ENCODE measurements around the gene MFSD11. TPM values are rescaled to one million over a fixed set of nuclear protein-coding genes. Genes with fewer than 3 reads are reported as not detected.

Gene MFSD11
- total and polyA plus RNA-seq, 10 donors, result 6.9 to 45.4 (median 31.7) TPM

- no peak for TF ChIP-seq POLR2A (IDR thresholded peaks at IDR 0.05)
- TF ChIP-seq POLR2AphosphoS5 (IDR thresholded peaks at IDR 0.05), result peak; percentile 69 to 80 (median 71)
- Histone ChIP-seq H3K4me3 (peak overlapping the region in 1 of 8 donors; percentile 31), H3K4me1 (peaks cover 8 to 82% (median 55%) of the 10 kb centered on the region in 6 donors), H3K36me3 (no peaks in the 10 kb centered on the region), H3K9me3 (no peaks in the 10 kb centered on the region), H3K27me3 (replicated peaks in 1 of 7) (no peaks in the 10 kb centered on the region), H3K27ac (peak overlapping the region; percentile 70 to 90 (median 80))
- intact Hi-C loops (cut with DNase I; ENCODE audit: low total_unique reads), result no loop called here
- DNase-seq, result no peak
- WGBS, 5 donors, result 59 to 73% (median 64%) methylated on average over 33 of the region's 33 CpGs
Observed at GRCh38 chr17:76700617-76701470, 37.1 kb upstream of the MFSD11 start.

- peaks cover 4 to 77% (median 48%) of the 10 kb centered on the region in 6 donors for H3K4me1 ChIP-seq
- intact Hi-C loops (cut with DNase I; ENCODE audit: low total_unique reads), result no loop called here
- H3K27me3 ChIP-seq (replicated peaks in 1 of 7), result no peaks in the 10 kb centered on the region
- no peak for DNase-seq
- H3K27ac ChIP-seq, result peak overlapping the region; percentile 70 to 90 (median 80)
- no peaks in the 10 kb centered on the region for H3K36me3 ChIP-seq
- H3K4me3 ChIP-seq, result peak overlapping the region in 1 of 8 donors; percentile 31
- WGBS, 5 donors, result 66 to 82% (median 76%) methylated on average over 11 of the region's 11 CpGs
- H3K9me3 ChIP-seq, result no peaks in the 10 kb centered on the region
- no peak for TF ChIP-seq POLR2AphosphoS5 (IDR thresholded peaks at IDR 0.05)
- no peak for TF ChIP-seq CTCF (IDR thresholded peaks at IDR 0.05 in 8 of 11, conservative IDR thresholded peaks at IDR 0.05 in 3 of 11)
- TF ChIP-seq POLR2A (IDR thresholded peaks at IDR 0.05), result no peak
Observed at GRCh38 chr17:76701471-76701967, 36.4 kb upstream of the MFSD11 start.

GRCh38 chr17:76702076-76702475, 35.8 kb upstream of the MFSD11 start:
- Histone ChIP-seq H3K27me3 (replicated peaks in 1 of 7) (no peaks in the 10 kb centered on the region), H3K9me3 (no peaks in the 10 kb centered on the region), H3K27ac (peak overlapping the region; percentile 70 to 90 (median 80)), H3K4me1 (peaks cover 4 to 77% (median 45%) of the 10 kb centered on the region in 6 donors), H3K36me3 (no peaks in the 10 kb centered on the region), H3K4me3 (no peak overlapping the region)
- 51 to 77% (median 59%) methylated on average over 2 of the region's 2 CpGs for WGBS, 5 donors
- intact Hi-C loops (cut with DNase I; ENCODE audit: low total_unique reads), result no loop called here
- TF ChIP-seq POLR2A (IDR thresholded peaks at IDR 0.05) (no peak), POLR2AphosphoS5 (IDR thresholded peaks at IDR 0.05) (no peak), CTCF (IDR thresholded peaks at IDR 0.05 in 8 of 11, conservative IDR thresholded peaks at IDR 0.05 in 3 of 11) (no peak)
- no peak for DNase-seq

GRCh38 chr17:76702941-76703637, 34.8 kb upstream of the MFSD11 start:
- H3K36me3 ChIP-seq, result no peaks in the 10 kb centered on the region
- no peaks in the 10 kb centered on the region for H3K9me3 ChIP-seq
- H3K27ac ChIP-seq, result peak overlapping the region in 3 of 8 donors; percentile 84 to 90 (median 85)
- H3K4me3 ChIP-seq, result no peak overlapping the region
- 85 to 93% (median 91%) methylated on average over 10 of the region's 10 CpGs for WGBS, 5 donors
- intact Hi-C loops (cut with DNase I; ENCODE audit: low total_unique reads), result no loop called here
- no peak for DNase-seq
- peaks cover 4 to 76% (median 43%) of the 10 kb centered on the region in 6 donors for H3K4me1 ChIP-seq
- TF ChIP-seq POLR2A (IDR thresholded peaks at IDR 0.05) (no peak), CTCF (IDR thresholded peaks at IDR 0.05 in 8 of 11, conservative IDR thresholded peaks at IDR 0.05 in 3 of 11) (no peak), POLR2AphosphoS5 (IDR thresholded peaks at IDR 0.05) (no peak)
- no peaks in the 10 kb centered on the region for H3K27me3 ChIP-seq (replicated peaks in 1 of 7)

All from spleen (tissue), 11 donors.